GM18873 (cell line): ENCODE results near the gene CAPN13.

Experiments
- ATAC-seq: cut with Tn5 transposase; IDR thresholded peaks from one replicate; pipeline ENCODE4 v1.9.1; 2021; ENCODE audit warnings: mild to moderate bottlenecking, moderate library complexity, moderate number of reproducible peaks; ENCODE audit not compliant: unreplicated experiment, low FRiP score

Gene CAPN13

GRCh38 chr2:30686000-30686399 is 121.2 kb downstream of the CAPN13 start:
- ATAC-seq = no peak

GRCh38 chr2:30684996-30685395 is 122.2 kb downstream of the CAPN13 start:
- no peak for ATAC-seq

GRCh38 chr2:30684516-30684915 is 122.7 kb downstream of the CAPN13 start:
- no peak for ATAC-seq

GRCh38 chr2:30684026-30684425 is 123.2 kb downstream of the CAPN13 start:
- no peak for ATAC-seq

GRCh38 chr2:30683236-30683956 is 123.8 kb downstream of the CAPN13 start:
- no peak for ATAC-seq

GRCh38 chr2:30681022-30681421 is 126.2 kb downstream of the CAPN13 start:
- ATAC-seq = no peak

- ATAC-seq = no peak
These were observed 127.1 kb downstream of the CAPN13 start for GRCh38 chr2:30680121-30680520.

GRCh38 chr2:30679426-30680088 is 127.7 kb downstream of the CAPN13 start:
- no peak for ATAC-seq

- no peak for ATAC-seq
These were observed 128.7 kb downstream of the CAPN13 start for GRCh38 chr2:30678410-30679137.

- no peak for ATAC-seq
These were observed 129.3 kb downstream of the CAPN13 start for GRCh38 chr2:30677861-30678385.

GRCh38 chr2:30677231-30677630 is 130.0 kb downstream of the CAPN13 start:
- no peak for ATAC-seq

GRCh38 chr2:30675758-30676157 is 131.5 kb downstream of the CAPN13 start:
- no peak for ATAC-seq

GRCh38 chr2:30673127-30673526 is 134.1 kb downstream of the CAPN13 start:
- no peak for ATAC-seq
